HepG2 (cell line): Measurements from ENCODE around the gene TMC4. TPM values are rescaled to one million over a fixed set of nuclear protein-coding genes. Genes with fewer than 3 reads are reported as not detected.

Experiments
- ARNTL ChIP-seq: sonication (generic); formaldehyde crosslinking; IDR thresholded peaks from 2 replicates; pipeline ENCODE4 v1.4.0; 2020; ENCODE audit warnings: mild to moderate bottlenecking, missing genetic modification reagents
- ATAD3A ChIP-seq: sonication (generic); formaldehyde crosslinking; IDR thresholded peaks from 2 replicates; pipeline ENCODE4 v1.4.0; 2020; ENCODE audit warnings: missing genetic modification reagents
- ATF7-NPFF ChIP-seq: sonication (generic); formaldehyde crosslinking; IDR thresholded peaks from 2 replicates; pipeline ENCODE4 v1.8.1; 2023; ENCODE audit warnings: mild to moderate bottlenecking, low read depth, missing genetic modification reagents, moderate library complexity
- CREB1 ChIP-seq, 2 experiments: fragments of 450-650 bp in 1 of 2; IDR thresholded peaks; 2 replicates each; pipeline ENCODE4 v1.6.1; 2016 to 2017; ENCODE audit warnings: control low read depth in 1 of 2, mild to moderate bottlenecking in 1 of 2, missing compliant biosample characterization in 1 of 2, missing genetic modification characterization in 1 of 2
- ERF ChIP-seq: IDR thresholded peaks from 2 replicates; pipeline ENCODE4 v1.6.1; 2018; ENCODE audit warnings: missing biosample characterization, missing genetic modification reagents
- GFI1 ChIP-seq: sonication (generic); formaldehyde crosslinking; IDR thresholded peaks from 2 replicates; pipeline ENCODE4 v1.5.0; 2020; ENCODE audit warnings: missing genetic modification reagents, mild to moderate bottlenecking, borderline replicate concordance
- GPN1 ChIP-seq: sonication (generic); formaldehyde crosslinking; IDR thresholded peaks from 2 replicates; pipeline ENCODE4 v1.5.1; 2020; ENCODE audit warnings: missing genetic modification reagents, borderline replicate concordance
- HNRNPL ChIP-seq: fragments of 200-400 bp; formaldehyde crosslinking; IDR thresholded peaks from 2 replicates; pipeline ENCODE4 v1.6.1; 2017; ENCODE audit warnings: mild to moderate bottlenecking, low read depth, low read length
- HNRNPUL1 ChIP-seq: fragments of 200-400 bp; formaldehyde crosslinking; IDR thresholded peaks from 2 replicates; pipeline ENCODE4 v1.6.1; 2017; ENCODE audit warnings: low read depth, mild to moderate bottlenecking, low read length, moderate library complexity
- HOXA5 ChIP-seq: sonication (generic); formaldehyde crosslinking; IDR thresholded peaks from 2 replicates; pipeline ENCODE4 v1.4.0; 2020; ENCODE audit warnings: missing genetic modification reagents
- HOXD1 ChIP-seq: sonication (generic); formaldehyde crosslinking; IDR thresholded peaks from 2 replicates; pipeline ENCODE4 v1.5.0; 2020; ENCODE audit warnings: missing genetic modification reagents
- KDM5A ChIP-seq: fragments of 200-600 bp; sonication (generic); IDR thresholded peaks from 2 replicates; pipeline ENCODE4 v1.7.0; 2018; ENCODE audit warnings: antibody characterized with exemption, mild to moderate bottlenecking, low read length, borderline replicate concordance
- POLR2G ChIP-seq: fragments of 200-400 bp; formaldehyde crosslinking; IDR thresholded peaks from 2 replicates; pipeline ENCODE4 v1.6.1; 2018; ENCODE audit warnings: mild to moderate bottlenecking, low read depth, low read length, moderate library complexity
- RBM22 ChIP-seq: fragments of 200-400 bp; formaldehyde crosslinking; optimal IDR thresholded peaks from 2 replicates; pipeline ENCODE3; 2017; ENCODE audit warnings: mild to moderate bottlenecking, low read length, moderate library complexity
- SP4 ChIP-seq: sonication (generic); formaldehyde crosslinking; IDR thresholded peaks from 2 replicates; pipeline ENCODE4 v1.8.1; 2023; ENCODE audit warnings: mild to moderate bottlenecking, missing genetic modification reagents
- SRF ChIP-seq: IDR thresholded peaks from 2 replicates; pipeline ENCODE4 v1.6.1; 2011; ENCODE audit warnings: mild to moderate bottlenecking, low read depth, low read length, moderate library complexity
- TCF7L2 ChIP-seq: IDR thresholded peaks from 2 replicates; pipeline ENCODE4 v1.6.1; 2011; ENCODE audit warnings: mild to moderate bottlenecking, low read depth, low read length, moderate library complexity
- TEF ChIP-seq: sonication (generic); formaldehyde crosslinking; IDR thresholded peaks from 2 replicates; pipeline ENCODE4 v1.5.0; 2020; ENCODE audit warnings: missing genetic modification reagents
- ZBTB34 ChIP-seq: sonication (generic); formaldehyde crosslinking; IDR thresholded peaks from 2 replicates; pipeline ENCODE4 v1.8.0; 2022; ENCODE audit warnings: mild to moderate bottlenecking, missing genetic modification reagents
- ZMYM4 ChIP-seq: sonication (generic); formaldehyde crosslinking; IDR thresholded peaks from 2 replicates; pipeline ENCODE4 v1.8.1; 2023; ENCODE audit warnings: mild to moderate bottlenecking, missing genetic modification reagents
- ZNF124 ChIP-seq: sonication (generic); formaldehyde crosslinking; IDR thresholded peaks from 2 replicates; pipeline ENCODE4 v1.4.0; 2020; ENCODE audit warnings: missing genetic modification reagents
- ZNF331 ChIP-seq: sonication (generic); formaldehyde crosslinking; IDR thresholded peaks from 2 replicates; pipeline ENCODE4 v1.4.0; 2020; ENCODE audit warnings: missing genetic modification reagents
- ZNF468 ChIP-seq: sonication (generic); formaldehyde crosslinking; IDR thresholded peaks from 2 replicates; pipeline ENCODE4 v1.8.0; 2022; ENCODE audit warnings: mild to moderate bottlenecking, moderate library complexity, missing genetic modification reagents
- polyA plus RNA-seq, 8 experiments: library from polyadenylated mRNA; depleted of rRNA in 3 of 8; stranded (reverse) in 7 of 8; unstranded in 1 of 8; fragments of >200 nt; fragmentation: Illumina TruSeq in 4 of 8; extraction: Trizol in 4 of 8; gene quantifications; 2 replicates each; pipeline versions ENCODE4 v1.2.1 to v1.2.3, GENCODE V29; 2011 to 2016; ENCODE audit warnings: low read depth in 4 of 8, missing spikeins in 1 of 8, mixed read lengths in 1 of 8; ENCODE audit not compliant: insufficient read depth in 1 of 8
- total RNA-seq, 5 experiments: library from RNA; depleted of rRNA; stranded (reverse); fragments of >200 nt; fragmentation: Illumina TruSeq; extraction: Trizol; gene quantifications; 2 replicates each; pipeline ENCODE4 v1.2.3, GENCODE V29; 2016; ENCODE audit warnings: low read depth in 1 of 5
- TF ChIP-seq, protein P1 (sequence below): sonication (generic); formaldehyde crosslinking; IDR thresholded peaks from 2 replicates; pipeline ENCODE4 v1.5.1; 2020; ENCODE audit warnings: missing genetic modification reagents, mild to moderate bottlenecking, borderline replicate concordance
- TF ChIP-seq, protein P2 (sequence below): sonication (generic); formaldehyde crosslinking; IDR thresholded peaks from 2 replicates; pipeline ENCODE4 v1.5.0; 2020; ENCODE audit warnings: missing genetic modification reagents, mild to moderate bottlenecking, borderline replicate concordance

Gene TMC4
- total and polyA plus RNA-seq, 2 of the 13 experiments (the other 11 are each of a cell fraction or from before 2014, with no cell fraction given): 0.13 to 0.24 TPM

DNA sequence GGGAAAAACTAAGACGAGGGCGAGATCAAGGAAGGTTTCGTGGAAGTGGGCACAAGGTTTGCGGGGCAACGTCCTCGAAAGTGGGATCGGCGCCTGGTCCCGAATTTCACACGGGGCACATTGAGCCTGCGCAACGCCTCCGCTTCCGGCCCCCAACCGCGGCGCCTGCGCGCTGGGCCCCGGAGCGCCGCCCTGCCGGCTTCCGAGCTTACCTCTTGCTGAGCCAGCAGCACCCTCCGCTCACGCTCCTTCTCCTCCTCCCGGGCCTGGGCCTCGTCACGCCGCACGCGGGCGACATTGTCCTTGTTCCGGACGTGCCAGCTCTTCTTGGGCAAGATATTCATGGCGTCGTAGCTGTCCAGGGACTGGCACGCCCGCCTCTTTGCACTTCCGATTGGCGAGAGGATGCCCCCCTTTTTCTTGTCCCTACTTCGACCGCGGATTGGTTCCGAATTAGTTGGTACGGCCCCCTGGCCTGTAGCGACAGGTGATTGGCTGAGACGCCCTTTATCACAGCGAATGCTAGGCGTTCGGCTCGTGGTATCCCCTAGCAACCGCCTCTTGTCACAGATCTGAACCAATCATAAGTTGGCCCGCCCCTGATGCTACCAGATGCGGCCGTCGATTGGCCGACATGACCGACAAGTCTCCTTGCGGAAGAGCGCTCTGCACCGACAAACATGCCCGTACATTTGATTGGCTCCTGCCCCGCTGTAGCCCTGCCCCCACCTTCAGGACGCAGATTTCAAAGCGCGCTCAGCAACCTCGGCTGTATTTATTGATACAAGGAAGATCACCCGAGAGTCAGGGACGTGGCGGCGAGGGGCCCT lies 13.4 kb downstream of the TMC4 start, which contains the start of gene LENG1 (continued):
- TF ChIP-seq KDM5A (peak; percentile 52; the same call in 1 of the 2 replicates), ZNF331 (0 out of 2 replicates have a peak, but pooled peaks have one; percentile 27), ZMYM4 (CRISPR knock-in tag) (peak; percentile 54), GFI1 (no peak), POLR2G (peak; percentile 78), SRF (no peak), ATF7-NPFF (CRISPR knock-in tag) (0 out of 2 replicates have a peak, but pooled peaks have one; percentile 64), TEF (CRISPR knock-in tag) (no peak), HOXA5 (no peak), ZNF468 (CRISPR knock-in tag) (no peak), ERF (CRISPR knock-in tag) (peak; percentile 64), SP4 (CRISPR knock-in tag) (peak; percentile 73), HOXD1 (CRISPR knock-in tag) (peak; percentile 42; the same call in 1 of the 2 replicates), TCF7L2 (no peak), ZNF124 (peak; percentile 60; the same call in 1 of the 2 replicates), ZBTB34 (0 out of 2 replicates have a peak, but pooled peaks have one; percentile 7), CREB1 (IDR thresholded peaks at IDR 0.05) (peak; percentile 90), CREB1 (CRISPR knock-in tag; IDR thresholded peaks at IDR 0.05) (peak; percentile 95), GPN1 (no peak), RBM22 (peak; percentile 88), HNRNPL (0 out of 2 replicates have a peak, but pooled peaks have one; percentile 80), HNRNPUL1 (no peak), ARNTL (0 out of 2 replicates have a peak, but pooled peaks have one; percentile 37), ATAD3A (CRISPR knock-in tag) (0 out of 2 replicates have a peak, but pooled peaks have one; percentile 54)
- TF ChIP-seq, protein P1, sequence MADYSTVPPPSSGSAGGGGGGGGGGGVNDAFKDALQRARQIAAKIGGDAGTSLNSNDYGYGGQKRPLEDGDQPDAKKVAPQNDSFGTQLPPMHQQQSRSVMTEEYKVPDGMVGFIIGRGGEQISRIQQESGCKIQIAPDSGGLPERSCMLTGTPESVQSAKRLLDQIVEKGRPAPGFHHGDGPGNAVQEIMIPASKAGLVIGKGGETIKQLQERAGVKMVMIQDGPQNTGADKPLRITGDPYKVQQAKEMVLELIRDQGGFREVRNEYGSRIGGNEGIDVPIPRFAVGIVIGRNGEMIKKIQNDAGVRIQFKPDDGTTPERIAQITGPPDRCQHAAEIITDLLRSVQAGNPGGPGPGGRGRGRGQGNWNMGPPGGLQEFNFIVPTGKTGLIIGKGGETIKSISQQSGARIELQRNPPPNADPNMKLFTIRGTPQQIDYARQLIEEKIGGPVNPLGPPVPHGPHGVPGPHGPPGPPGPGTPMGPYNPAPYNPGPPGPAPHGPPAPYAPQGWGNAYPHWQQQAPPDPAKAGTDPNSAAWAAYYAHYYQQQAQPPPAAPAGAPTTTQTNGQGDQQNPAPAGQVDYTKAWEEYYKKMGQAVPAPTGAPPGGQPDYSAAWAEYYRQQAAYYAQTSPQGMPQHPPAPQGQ (CRISPR knock-in tag): no peak
- TF ChIP-seq, protein P2, sequence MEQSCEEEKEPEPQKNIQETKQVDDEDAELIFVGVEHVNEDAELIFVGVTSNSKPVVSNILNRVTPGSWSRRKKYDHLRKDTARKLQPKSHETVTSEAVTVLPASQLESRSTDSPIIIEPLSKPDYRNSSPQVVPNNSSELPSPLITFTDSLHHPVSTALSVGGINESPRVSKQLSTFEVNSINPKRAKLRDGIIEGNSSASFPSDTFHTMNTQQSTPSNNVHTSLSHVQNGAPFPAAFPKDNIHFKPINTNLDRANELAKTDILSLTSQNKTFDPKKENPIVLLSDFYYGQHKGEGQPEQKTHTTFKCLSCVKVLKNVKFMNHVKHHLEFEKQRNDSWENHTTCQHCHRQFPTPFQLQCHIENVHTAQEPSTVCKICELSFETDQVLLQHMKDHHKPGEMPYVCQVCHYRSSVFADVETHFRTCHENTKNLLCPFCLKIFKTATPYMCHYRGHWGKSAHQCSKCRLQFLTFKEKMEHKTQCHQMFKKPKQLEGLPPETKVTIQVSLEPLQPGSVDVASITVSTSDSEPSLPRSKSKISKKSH (CRISPR knock-in tag): no peak
